Endothelial cell of umbilical vein (primary cell): ENCODE data around the gene RAB3C. TPM values are rescaled to one million over a fixed set of nuclear protein-coding genes. Genes with fewer than 3 reads are reported as not detected.

Source experiments
- BruUV-seq: library from RNA; stranded (reverse); fragments of 400-500 nt; replicated peaks from 2 replicates; lab custom pipeline; 2021; lab: Mats Ljungman, UMichigan
- CTCF ChIA-PET: fragments of 300-600, 350-600 bp; sonication (Branson Sonifier 250); formaldehyde crosslinking; loops from one replicate; lab custom pipeline; 2021; ENCODE audit warnings: antibody characterized with exemption, inconsistent platforms; lab: Charles Lee
- POLR2A ChIA-PET: fragments of 300-600, 350-600 bp; sonication (Branson Sonifier 250); formaldehyde crosslinking; loops from one replicate; lab custom pipeline; 2021; ENCODE audit warnings: antibody characterized with exemption, inconsistent platforms; lab: Charles Lee
- DNase-seq: peaks from one replicate; pipeline ENCODE4 v3.0.0-alpha.2; 2011; ENCODE audit warnings: low read depth, low spot score
- FAIRE-seq: peaks from 2 replicates; lab custom pipeline; 2011; peaks lifted over from hg19 to GRCh38; lab: Jason Lieb, UNC
- H2AFZ ChIP-seq: 2 replicates; pipeline ENCODE4 v1.6.0; 2012; ENCODE audit warnings: low read depth, low read length, control low read depth, inconsistent platforms
- H3K27ac ChIP-seq: 2 replicates; pipeline ENCODE4 v1.5.1; 2011; ENCODE audit warnings: low read depth, mild to moderate bottlenecking, control low read depth, low read length, moderate library complexity; ENCODE audit not compliant: insufficient read depth
- H3K27me3 ChIP-seq, 2 experiments: 2 replicates each; pipeline versions ENCODE4 v1.6.0 to v1.6.1; 2011; ENCODE audit warnings: low read length in 2 of 2, mixed read lengths in 1 of 2; ENCODE audit not compliant: control insufficient read depth in 2 of 2, insufficient read depth in 2 of 2
- H3K36me3 ChIP-seq, 2 experiments: 2 replicates in 1 of 2; 3 replicates in 1 of 2; pipeline ENCODE4 v1.5.1; 2011; ENCODE audit warnings: low read length in 2 of 2, mild to moderate bottlenecking in 1 of 2, moderate library complexity in 1 of 2; ENCODE audit not compliant: control insufficient read depth in 2 of 2, insufficient read depth in 2 of 2; ENCODE audit errors: extremely low read depth in 1 of 2
- H3K4me1 ChIP-seq: 3 replicates; pipeline ENCODE4 v1.5.1; 2011; ENCODE audit warnings: mild to moderate bottlenecking, low read length; ENCODE audit not compliant: control insufficient read depth, insufficient read depth; ENCODE audit errors: extremely low read depth
- H3K4me2 ChIP-seq: 2 replicates; pipeline ENCODE4 v1.6.1; 2011; ENCODE audit warnings: low read length, control low read depth, mixed read lengths; ENCODE audit not compliant: insufficient read depth
- H3K4me3 ChIP-seq, 3 experiments: fragments of 200-600 bp in 1 of 3; sonication (generic), shearing (Covaris generic) in 1 of 3; replicated peaks in 1 of 3; 2 replicates each; pipeline ENCODE4 v1.5.1; 2011 to 2016; ENCODE audit warnings: control low read depth in 3 of 3, low read length in 3 of 3, mild to moderate bottlenecking in 2 of 3, inconsistent platforms in 1 of 3, low read depth in 1 of 3, moderate library complexity in 1 of 3; ENCODE audit not compliant: insufficient read depth in 1 of 3
- H3K79me2 ChIP-seq: 2 replicates; pipeline ENCODE4 v1.6.0; 2012; ENCODE audit warnings: low read length, inconsistent platforms; ENCODE audit not compliant: control insufficient read depth, insufficient read depth
- H3K9ac ChIP-seq: replicated peaks from 2 replicates; pipeline ENCODE3; 2011; ENCODE audit warnings: low read length, control low read depth; ENCODE audit not compliant: insufficient read depth; ENCODE audit errors: extremely low read depth
- H3K9me1 ChIP-seq: replicated peaks from 3 replicates; pipeline ENCODE4 v1.6.0; 2011; ENCODE audit warnings: mild to moderate bottlenecking, low read length; ENCODE audit not compliant: control insufficient read depth, insufficient read depth; ENCODE audit errors: extremely low read depth
- H3K9me3 ChIP-seq: replicated peaks from 2 replicates; pipeline ENCODE4 v1.5.1; 2012; ENCODE audit warnings: low read length, inconsistent platforms; ENCODE audit not compliant: control insufficient read depth, insufficient read depth
- H4K20me1 ChIP-seq: replicated peaks from 2 replicates; pipeline ENCODE3; 2011; ENCODE audit warnings: mild to moderate bottlenecking, low read length; ENCODE audit not compliant: control insufficient read depth, insufficient read depth; ENCODE audit errors: extremely low read depth
- CTCF ChIP-seq, 2 donors: IDR thresholded peaks; 1 replicate in 1 of 2; 2 replicates in 1 of 2; pipeline ENCODE4 v1.5.1; 2011; ENCODE audit warnings: low read length in 2 of 2, mild to moderate bottlenecking in 2 of 2, moderate library complexity in 2 of 2, control low read depth in 1 of 2, inconsistent platforms in 1 of 2, low read depth in 1 of 2; ENCODE audit not compliant: insufficient read depth in 1 of 2; ENCODE audit errors: extremely low read depth in 1 of 2
- EZH2 ChIP-seq: IDR thresholded peaks from 2 replicates; pipeline ENCODE4 v1.6.1; 2012; ENCODE audit warnings: borderline replicate concordance, low read depth, mild to moderate bottlenecking, moderate library complexity, low read length, inconsistent platforms; ENCODE audit not compliant: severe bottlenecking
- FOS ChIP-seq: IDR thresholded peaks from 2 replicates; pipeline ENCODE4 v1.6.1; 2011; ENCODE audit warnings: mild to moderate bottlenecking, low read length, moderate library complexity, borderline replicate concordance; ENCODE audit not compliant: insufficient read depth
- GATA2 ChIP-seq: IDR thresholded peaks from 2 replicates; pipeline ENCODE4 v1.7.0; 2011; ENCODE audit warnings: low read depth, mild to moderate bottlenecking, moderate library complexity, mixed read lengths, low read length; ENCODE audit not compliant: insufficient read length, insufficient read depth
- JUN ChIP-seq: IDR thresholded peaks from 2 replicates; pipeline ENCODE4 v1.6.1; 2011; ENCODE audit warnings: borderline replicate concordance, low read depth; ENCODE audit not compliant: insufficient read length, insufficient read depth
- MAX ChIP-seq: IDR thresholded peaks from 2 replicates; pipeline ENCODE4 v1.6.1; 2011; ENCODE audit not compliant: insufficient read depth, insufficient read length
- POLR2AphosphoS5 ChIP-seq: IDR thresholded peaks from 2 replicates; pipeline ENCODE4 v1.6.1; 2012; ENCODE audit warnings: low read depth, mild to moderate bottlenecking, control low read depth, low read length, moderate library complexity; ENCODE audit not compliant: insufficient read depth
- dilution Hi-C: fragments of 300-500 bp; cut with MboI; formaldehyde crosslinking; loops from one replicate; pipeline ENCODE4 v1.15.0; 2019; ENCODE audit warnings: low sequenced_read_pairs; ENCODE audit not compliant: extremely low pct_ligation_motif_present
- intact Hi-C: fragments of 100-400 bp; cut with micrococcal nuclease; formaldehyde crosslinking; loops from one replicate; pipeline ENCODE4 v1.10.0; 2022
- polyA plus RNA-seq, 4 experiments: library from polyadenylated mRNA; depleted of rRNA in 3 of 4; stranded (reverse) in 3 of 4; unstranded in 1 of 4; fragments of >200 nt; gene quantifications; 2 replicates each; pipeline versions ENCODE4 v1.2.1 to v1.2.3, GENCODE V29; 2011 to 2012; ENCODE audit warnings: missing spikeins in 1 of 4
- total RNA-seq: library from RNA; stranded (reverse); gene quantifications from 2 replicates; pipeline ENCODE4 v1.2.3, GENCODE V29; 2021

RAB3C gene
- total and polyA plus RNA-seq, 2 donors (not counting 3 experiments of a cell fraction or from before 2014, with no cell fraction given): 0.04 to 0.66 TPM

GRCh38 chr5:58731641-58732040, 148.8 kb downstream of the RAB3C start:
- Histone ChIP-seq H3K4me1 (no peaks in the 10 kb centered on the region), H3K27me3 (no peaks in the 10 kb centered on the region), H3K9me3 (no peaks in the 10 kb centered on the region), H3K36me3 (no peaks in the 10 kb centered on the region), H3K9me1 (no peaks in the 10 kb centered on the region), H3K27ac (no peak overlapping the region), H3K9ac (no peak overlapping the region), H3K4me3 (no peak overlapping the region), H2AFZ (no peak overlapping the region), H4K20me1 (no peaks in the 10 kb centered on the region), H3K79me2 (no peaks in the 10 kb centered on the region), H3K4me2 (no peak overlapping the region)
- TF ChIP-seq GATA2 (no peak), JUN (no peak), FOS (no peak), MAX (no peak), EZH2 (no peak), POLR2AphosphoS5 (no peak), CTCF (IDR thresholded peaks at IDR 0.05; ENCODE audit: extremely low read depth in 1 of 2, insufficient read depth in 1 of 2, low read depth in 1 of 2, low read length in 2 of 2) (no peak)
- intact Hi-C loops (no loop called here), dilution Hi-C loops (no loop called here)
- CTCF ChIA-PET: interaction anchor here (1.2 kb wide), 1 partner anchor 20 kb away, joined by 4 read pairs; no protein-coding TSS in a partner anchor
- no peak for FAIRE-seq
- POLR2A ChIA-PET: no interaction called here
- no TSS peak for BruUV-seq
- no peak for DNase-seq
